NCI-H2029 treated with DMSO at 0.1 percent for 48 hours (cell line): Measurements from ENCODE around the gene RNF38.
A peak's percentile ranks its signal among the peaks of the same experiment; 100 is the strongest.
"Not testable (repeated sequence)": the region's sequence is repeated elsewhere in the genome, so short reads cannot be mapped to it uniquely, and the experiment has no call there.

ENCODE experiments used
- DNase-seq: peaks from one replicate; lab custom pipeline; 2025; lab: John Stamatoyannopoulos, UW

The RNF38 gene

GRCh38 chr9:36407122-36407723, 7.2 kb upstream of the RNF38 start:
- DNase-seq, result peak; percentile 88

GRCh38 chr9:36402536-36402935, 2.5 kb upstream of the RNF38 start:
- no peak for DNase-seq

GRCh38 chr9:36401897-36402480, 1.9 kb upstream of the RNF38 start:
- DNase-seq, result no peak

GRCh38 chr9:36401164-36401740, 1.2 kb upstream of the RNF38 start:
- peak; percentile 58 for DNase-seq

GRCh38 chr9:36400332-36401163, 479 bp upstream of the RNF38 start:
- peak; percentile 83 for DNase-seq

GRCh38 chr9:36398745-36399144, 1.3 kb downstream of the RNF38 start:
- DNase-seq, result no peak

- DNase-seq, result no peak
Measured at GRCh38 chr9:36396985-36397384, 3.1 kb downstream of the RNF38 start.

- DNase-seq, result no peak
Measured at GRCh38 chr9:36392489-36392888, 7.6 kb downstream of the RNF38 start.

GRCh38 chr9:36389590-36389989, 10.5 kb downstream of the RNF38 start:
- no peak for DNase-seq

GRCh38 chr9:36386396-36386965, 13.6 kb downstream of the RNF38 start:
- DNase-seq, result not testable (repeated sequence)

- DNase-seq, result no peak
Measured at GRCh38 chr9:36382484-36382883, 17.6 kb downstream of the RNF38 start.

- DNase-seq, result no peak
Measured at GRCh38 chr9:36364577-36364976, 35.5 kb downstream of the RNF38 start.

GRCh38 chr9:36363448-36363847, 36.6 kb downstream of the RNF38 start:
- DNase-seq, result no peak

GRCh38 chr9:36358486-36358885, 41.6 kb downstream of the RNF38 start:
- DNase-seq, result no peak

GRCh38 chr9:36357639-36358038, 42.4 kb downstream of the RNF38 start:
- no peak for DNase-seq

GRCh38 chr9:36346569-36346968, 53.5 kb downstream of the RNF38 start:
- DNase-seq, result no peak

- DNase-seq, result no peak
Measured at GRCh38 chr9:36345103-36345846, 54.8 kb downstream of the RNF38 start.

- DNase-seq, result no peak
Measured at GRCh38 chr9:36341936-36342577, 58.0 kb downstream of the RNF38 start.

GRCh38 chr9:36337865-36338264, 62.2 kb downstream of the RNF38 start:
- no peak for DNase-seq

- no peak for DNase-seq
Measured at GRCh38 chr9:36337002-36337401, 63.1 kb downstream of the RNF38 start.
